HepG2 (cell line): ENCODE measurements around the gene HTRA2. TPM values are rescaled to one million over a fixed set of nuclear protein-coding genes. Genes with fewer than 3 reads are reported as not detected.

Experiments used
- BRD4 ChIP-seq: sonication (generic); formaldehyde crosslinking; IDR thresholded peaks from 2 replicates; pipeline ENCODE4 v1.4.0; 2020; ENCODE audit warnings: missing genetic modification reagents
- CAMTA2 ChIP-seq: sonication (generic); formaldehyde crosslinking; IDR thresholded peaks from 2 replicates; pipeline ENCODE4 v1.4.0; 2020; ENCODE audit warnings: mild to moderate bottlenecking, missing genetic modification reagents, borderline replicate concordance
- EP300 ChIP-seq, 3 experiments: sonication (generic) in 1 of 3; formaldehyde crosslinking in 1 of 3; IDR thresholded peaks; 2 replicates each; pipeline versions ENCODE4 v1.5.1 to v1.6.1; 2011 to 2020; ENCODE audit warnings: low read depth in 2 of 3, low read length in 2 of 3, borderline replicate concordance in 1 of 3, improper control_type of control experiment in 1 of 3, mild to moderate bottlenecking in 1 of 3, missing genetic modification reagents in 1 of 3, moderate library complexity in 1 of 3
- ETV5 ChIP-seq: IDR thresholded peaks from 2 replicates; pipeline ENCODE4 v1.6.1; 2018; ENCODE audit warnings: missing biosample characterization, missing genetic modification reagents, inconsistent platforms, borderline replicate concordance
- FOXA3 ChIP-seq: IDR thresholded peaks from 2 replicates; pipeline ENCODE4 v1.6.1; 2016; ENCODE audit warnings: missing genetic modification reagents, missing compliant biosample characterization
- FOXO1 ChIP-seq: sonication (generic); formaldehyde crosslinking; IDR thresholded peaks from 2 replicates; pipeline ENCODE4 v1.4.0; 2020; ENCODE audit warnings: missing genetic modification reagents
- HNF4G ChIP-seq, 2 experiments: sonication (generic) in 1 of 2; formaldehyde crosslinking in 1 of 2; IDR thresholded peaks; 2 replicates each; pipeline versions ENCODE4 v1.4.0 to v1.6.1; 2011 to 2020; ENCODE audit warnings: borderline replicate concordance in 2 of 2, low read depth in 2 of 2, mild to moderate bottlenecking in 2 of 2, low read length in 1 of 2, missing genetic modification reagents in 1 of 2, moderate library complexity in 1 of 2
- IKZF1 ChIP-seq: fragments of 450-650 bp; IDR thresholded peaks from 2 replicates; pipeline ENCODE4 v1.7.1; 2016
- MYNN ChIP-seq: sonication (generic); formaldehyde crosslinking; IDR thresholded peaks from 2 replicates; pipeline ENCODE4 v1.4.0; 2020; ENCODE audit warnings: mild to moderate bottlenecking, low read depth, missing genetic modification reagents
- NFIC ChIP-seq: IDR thresholded peaks from 2 replicates; pipeline ENCODE4 v1.6.1; 2012; ENCODE audit warnings: mild to moderate bottlenecking, low read length, inconsistent platforms
- PTBP1 ChIP-seq: fragments of 200-400 bp; formaldehyde crosslinking; IDR thresholded peaks from 2 replicates; pipeline ENCODE4 v1.6.1; 2018; ENCODE audit warnings: low read length, low read depth; ENCODE audit not compliant: poor library complexity, severe bottlenecking
- SP4 ChIP-seq: sonication (generic); formaldehyde crosslinking; IDR thresholded peaks from 2 replicates; pipeline ENCODE4 v1.8.1; 2023; ENCODE audit warnings: mild to moderate bottlenecking, missing genetic modification reagents
- ZBTB1 ChIP-seq: sonication (generic); formaldehyde crosslinking; IDR thresholded peaks from 2 replicates; pipeline ENCODE4 v1.4.0; 2020; ENCODE audit warnings: missing genetic modification reagents, borderline replicate concordance
- ZBTB42 ChIP-seq: sonication (generic); formaldehyde crosslinking; IDR thresholded peaks from 2 replicates; pipeline ENCODE4 v1.5.0; 2020; ENCODE audit warnings: mild to moderate bottlenecking, missing genetic modification reagents
- ZNF235 ChIP-seq: sonication (generic); formaldehyde crosslinking; IDR thresholded peaks from 2 replicates; pipeline ENCODE4 v1.8.1; 2023; ENCODE audit warnings: mild to moderate bottlenecking, missing genetic modification reagents, borderline replicate concordance
- ZNF547 ChIP-seq: sonication (generic); formaldehyde crosslinking; IDR thresholded peaks from 2 replicates; pipeline ENCODE4 v1.5.1; 2020; ENCODE audit warnings: mild to moderate bottlenecking, missing genetic modification reagents
- ZNF564 ChIP-seq: sonication (generic); formaldehyde crosslinking; IDR thresholded peaks from 2 replicates; pipeline ENCODE4 v1.8.1; 2023; ENCODE audit warnings: mild to moderate bottlenecking, missing genetic modification reagents
- ZNF720 ChIP-seq: sonication (generic); formaldehyde crosslinking; IDR thresholded peaks from 2 replicates; pipeline ENCODE4 v1.4.0; 2020; ENCODE audit warnings: missing genetic modification reagents
- ZNF777 ChIP-seq: sonication (generic); formaldehyde crosslinking; IDR thresholded peaks from 2 replicates; pipeline ENCODE4 v1.4.0; 2020; ENCODE audit warnings: missing genetic modification reagents
- ZNF788 ChIP-seq: sonication (generic); formaldehyde crosslinking; IDR thresholded peaks from 2 replicates; pipeline ENCODE4 v1.5.0; 2020; ENCODE audit warnings: mild to moderate bottlenecking, missing genetic modification reagents, borderline replicate concordance
- ZSCAN30 ChIP-seq: sonication (generic); formaldehyde crosslinking; IDR thresholded peaks from 2 replicates; pipeline ENCODE4 v1.5.0; 2020; ENCODE audit warnings: mild to moderate bottlenecking, missing genetic modification reagents
- polyA plus RNA-seq, 8 experiments: library from polyadenylated mRNA; depleted of rRNA in 3 of 8; stranded (reverse) in 7 of 8; unstranded in 1 of 8; fragments of >200 nt; fragmentation: Illumina TruSeq in 4 of 8; extraction: Trizol in 4 of 8; gene quantifications; 2 replicates each; pipeline versions ENCODE4 v1.2.1 to v1.2.3, GENCODE V29; 2011 to 2016; ENCODE audit warnings: low read depth in 4 of 8, missing spikeins in 1 of 8, mixed read lengths in 1 of 8; ENCODE audit not compliant: insufficient read depth in 1 of 8
- total RNA-seq, 5 experiments: library from RNA; depleted of rRNA; stranded (reverse); fragments of >200 nt; fragmentation: Illumina TruSeq; extraction: Trizol; gene quantifications; 2 replicates each; pipeline ENCODE4 v1.2.3, GENCODE V29; 2016; ENCODE audit warnings: low read depth in 1 of 5
- TF ChIP-seq, protein P1 (sequence below): sonication (generic); formaldehyde crosslinking; IDR thresholded peaks from 2 replicates; pipeline ENCODE4 v1.5.0; 2020; ENCODE audit warnings: mild to moderate bottlenecking, missing genetic modification reagents
- TF ChIP-seq, protein P2 (sequence below): sonication (generic); formaldehyde crosslinking; IDR thresholded peaks from 2 replicates; pipeline ENCODE4 v1.4.0; 2020; ENCODE audit warnings: missing genetic modification reagents, borderline replicate concordance
- TF ChIP-seq, protein P3 (sequence below): sonication (generic); formaldehyde crosslinking; IDR thresholded peaks from 2 replicates; pipeline ENCODE4 v1.5.0; 2020; ENCODE audit warnings: missing genetic modification reagents

Gene HTRA2
- total and polyA plus RNA-seq, 2 of the 13 experiments (the other 11 are each of a cell fraction or from before 2014, with no cell fraction given): 47.7 to 50.3 TPM

DNA sequence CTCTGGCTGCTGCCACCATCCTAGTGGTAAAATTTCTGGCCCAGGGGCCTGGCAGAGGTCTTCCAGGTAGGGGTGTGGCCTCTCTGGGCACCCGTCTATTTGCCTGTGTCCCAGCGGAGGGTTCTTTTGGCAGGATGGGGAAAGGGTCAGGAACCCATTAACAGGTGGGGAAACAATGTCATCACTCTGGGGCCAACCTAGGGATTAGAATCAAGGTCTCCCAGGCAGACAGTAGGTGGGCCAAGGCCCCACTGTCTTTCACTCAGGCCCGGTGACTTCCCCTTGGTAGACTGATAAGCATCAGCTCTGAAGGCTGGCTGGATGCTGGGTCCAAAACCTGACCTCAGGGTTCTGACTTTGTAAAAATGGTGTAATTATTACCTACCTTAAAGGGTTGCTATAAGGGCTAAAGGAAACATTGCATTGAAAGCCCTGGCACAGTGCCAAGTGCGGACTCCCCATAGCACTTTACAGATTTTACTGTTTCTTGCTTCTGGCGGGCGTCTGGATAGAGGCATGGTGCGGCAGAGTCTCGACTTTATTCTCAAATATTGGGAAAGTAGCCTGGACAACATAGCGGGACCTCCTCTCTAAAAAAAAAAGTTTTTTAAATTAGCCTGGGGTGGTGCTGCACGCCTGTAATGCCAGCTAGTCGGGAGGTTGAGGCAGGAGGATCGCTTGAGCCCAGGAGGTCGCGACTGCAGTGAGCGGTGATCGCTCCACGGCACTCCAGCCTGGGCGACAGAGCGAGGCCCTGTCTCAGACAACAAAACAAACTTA is 32.5 kb upstream of the HTRA2 start (continued):
- TF ChIP-seq FOXO1 (CRISPR knock-in tag) (no peak), MYNN (CRISPR knock-in tag) (0 out of 2 replicates have a peak, but pooled peaks have one; percentile 27), ZNF547 (CRISPR knock-in tag) (0 out of 2 replicates have a peak, but pooled peaks have one; percentile 59), NFIC (peak; percentile 95), ZBTB1 (CRISPR knock-in tag) (no peak), CAMTA2 (CRISPR knock-in tag) (peak; percentile 72; the same call in 1 of the 2 replicates), EP300 (IDR thresholded peaks at IDR 0.05; ENCODE audit: low read depth in 2 of 2, low read length in 2 of 2) (peak in 1 of 2 experiments; percentile 85; a peak in 1 of 4 replicates), EP300 (CRISPR knock-in tag; IDR thresholded peaks at IDR 0.05; ENCODE audit: borderline replicate concordance) (peak; percentile 24; the same call in 1 of the 2 replicates), ZNF235 (CRISPR knock-in tag) (peak; percentile 5; the same call in 1 of the 2 replicates), ZNF777 (0 out of 2 replicates have a peak, but pooled peaks have one; percentile 3), IKZF1 (no peak), ZNF564 (CRISPR knock-in tag) (no peak), SP4 (CRISPR knock-in tag) (peak; percentile 46; the same call in 1 of the 2 replicates), ETV5 (CRISPR knock-in tag) (peak; percentile 53; the same call in 1 of the 2 replicates), HNF4G (IDR thresholded peaks at IDR 0.05; ENCODE audit: borderline replicate concordance, low read depth, low read length) (peak; percentile 66; the same call in 1 of the 2 replicates), HNF4G (CRISPR knock-in tag; IDR thresholded peaks at IDR 0.05; ENCODE audit: borderline replicate concordance, low read depth) (0 out of 2 replicates have a peak, but pooled peaks have one; percentile 50), ZNF788 (CRISPR knock-in tag) (0 out of 2 replicates have a peak, but pooled peaks have one; percentile 17), ZNF720 (CRISPR knock-in tag) (no peak), BRD4 (CRISPR knock-in tag) (no peak), ZSCAN30 (CRISPR knock-in tag) (peak; percentile 4; the same call in 1 of the 2 replicates), FOXA3 (CRISPR knock-in tag) (peak; percentile 20; the same call in 1 of the 2 replicates), PTBP1 (no peak), ZBTB42 (CRISPR knock-in tag) (no peak)
- TF ChIP-seq, protein P1, sequence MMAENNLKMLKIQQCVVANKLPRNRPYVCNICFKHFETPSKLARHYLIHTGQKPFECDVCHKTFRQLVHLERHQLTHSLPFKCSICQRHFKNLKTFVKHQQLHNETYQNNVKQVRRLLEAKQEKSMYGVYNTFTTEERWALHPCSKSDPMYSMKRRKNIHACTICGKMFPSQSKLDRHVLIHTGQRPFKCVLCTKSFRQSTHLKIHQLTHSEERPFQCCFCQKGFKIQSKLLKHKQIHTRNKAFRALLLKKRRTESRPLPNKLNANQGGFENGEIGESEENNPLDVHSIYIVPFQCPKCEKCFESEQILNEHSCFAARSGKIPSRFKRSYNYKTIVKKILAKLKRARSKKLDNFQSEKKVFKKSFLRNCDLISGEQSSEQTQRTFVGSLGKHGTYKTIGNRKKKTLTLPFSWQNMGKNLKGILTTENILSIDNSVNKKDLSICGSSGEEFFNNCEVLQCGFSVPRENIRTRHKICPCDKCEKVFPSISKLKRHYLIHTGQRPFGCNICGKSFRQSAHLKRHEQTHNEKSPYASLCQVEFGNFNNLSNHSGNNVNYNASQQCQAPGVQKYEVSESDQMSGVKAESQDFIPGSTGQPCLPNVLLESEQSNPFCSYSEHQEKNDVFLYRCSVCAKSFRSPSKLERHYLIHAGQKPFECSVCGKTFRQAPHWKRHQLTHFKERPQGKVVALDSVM (CRISPR knock-in tag): peak; percentile 67; the same call in 1 of the 2 replicates
- TF ChIP-seq, protein P2, sequence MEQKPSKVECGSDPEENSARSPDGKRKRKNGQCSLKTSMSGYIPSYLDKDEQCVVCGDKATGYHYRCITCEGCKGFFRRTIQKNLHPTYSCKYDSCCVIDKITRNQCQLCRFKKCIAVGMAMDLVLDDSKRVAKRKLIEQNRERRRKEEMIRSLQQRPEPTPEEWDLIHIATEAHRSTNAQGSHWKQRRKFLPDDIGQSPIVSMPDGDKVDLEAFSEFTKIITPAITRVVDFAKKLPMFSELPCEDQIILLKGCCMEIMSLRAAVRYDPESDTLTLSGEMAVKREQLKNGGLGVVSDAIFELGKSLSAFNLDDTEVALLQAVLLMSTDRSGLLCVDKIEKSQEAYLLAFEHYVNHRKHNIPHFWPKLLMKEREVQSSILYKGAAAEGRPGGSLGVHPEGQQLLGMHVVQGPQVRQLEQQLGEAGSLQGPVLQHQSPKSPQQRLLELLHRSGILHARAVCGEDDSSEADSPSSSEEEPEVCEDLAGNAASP (CRISPR knock-in tag): peak; percentile 21; the same call in 1 of the 2 replicates
- TF ChIP-seq, protein P3, sequence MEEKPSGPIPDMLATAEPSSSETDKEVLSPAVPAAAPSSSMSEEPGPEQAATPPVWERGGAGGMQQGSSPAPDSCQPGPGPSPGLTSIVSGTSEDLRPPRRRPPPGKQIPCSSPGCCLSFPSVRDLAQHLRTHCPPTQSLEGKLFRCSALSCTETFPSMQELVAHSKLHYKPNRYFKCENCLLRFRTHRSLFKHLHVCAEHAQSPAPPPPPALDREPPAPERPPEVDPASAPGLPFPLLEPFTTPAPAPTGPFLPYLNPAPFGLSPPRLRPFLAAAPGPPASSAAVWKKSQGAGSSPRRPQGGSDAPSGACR (CRISPR knock-in tag): no peak
